ENCODE results near the gene MAJIN.

DNA sequence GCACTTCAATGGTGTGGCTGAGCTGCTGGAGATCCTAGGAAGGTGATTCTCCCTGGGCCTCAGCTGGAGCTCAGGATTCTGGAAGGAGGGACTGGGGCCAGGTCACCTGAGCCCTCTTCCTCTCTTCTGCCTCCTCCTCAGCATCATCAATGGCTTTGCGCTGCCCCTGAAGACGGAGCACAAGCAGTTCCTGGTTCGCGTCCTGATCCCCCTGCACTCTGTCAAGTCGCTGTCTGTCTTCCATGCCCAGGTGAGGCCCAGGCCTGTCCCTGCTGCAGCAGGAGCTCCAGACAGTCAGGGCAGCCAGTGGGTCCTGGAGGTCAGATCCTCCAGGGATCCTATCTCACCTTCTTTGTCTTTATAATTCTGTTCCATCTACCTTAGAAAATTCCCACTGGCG, 41.6 kb downstream of the MAJIN start:
- TF ChIP-seq EZH2 (IDR thresholded peaks at IDR 0.05) (no peak), FOXP2 (optimal IDR thresholded peaks at IDR 0.05; ENCODE audit: control extremely low read depth, extremely low read length, insufficient read depth) (no peak)
